Caco-2 (cell line): Measurements from ENCODE around the gene SYNJ1. TPM values are rescaled to one million over a fixed set of nuclear protein-coding genes. Genes with fewer than 3 reads are reported as not detected.

Experiments
- BruUV-seq: library from RNA; stranded (reverse); fragments of 400-500 nt; replicated peaks from 2 replicates; lab custom pipeline; 2021; lab: Mats Ljungman, UMichigan
- CTCF ChIA-PET: fragments of 300-600 bp; sonication (Branson Sonifier 250); formaldehyde crosslinking; loops from one replicate; lab custom pipeline; 2022; ENCODE audit warnings: antibody characterized with exemption; lab: Charles Lee
- POLR2A ChIA-PET: fragments of 300-600 bp; sonication (Branson Sonifier 250); formaldehyde crosslinking; loops from one replicate; lab custom pipeline; 2022; ENCODE audit warnings: antibody characterized with exemption; lab: Charles Lee
- DNase-seq, 2 experiments: peaks; one replicate each; pipeline versions ENCODE4 v3.0.0 to v3.0.0-alpha.2; 2020 to 2022
- H3K27me3 ChIP-seq: replicated peaks from 2 replicates; pipeline ENCODE4 v1.6.0; 2011; ENCODE audit warnings: low read length; ENCODE audit not compliant: control insufficient read depth, insufficient read depth
- H3K36me3 ChIP-seq: 2 replicates; pipeline ENCODE4 v1.5.1; 2011; ENCODE audit warnings: low read length; ENCODE audit not compliant: control insufficient read depth, insufficient read depth
- H3K4me1 ChIP-seq: fragments of 250-450 bp; sonication (Bioruptor Pico); 2 replicates; pipeline ENCODE4 v1.5.1; 2020; ENCODE audit warnings: mild to moderate bottlenecking
- H3K4me3 ChIP-seq: 2 replicates; pipeline ENCODE4 v1.5.1; 2011; ENCODE audit warnings: low read depth, mild to moderate bottlenecking, control low read depth, low read length
- H3K9me3 ChIP-seq: fragments of 250-450 bp; sonication (Bioruptor Pico); 2 replicates; pipeline ENCODE4 v1.5.1; 2020; ENCODE audit warnings: mild to moderate bottlenecking, moderate library complexity
- H3K27ac Mint-ChIP-seq: one replicate; pipeline ENCODE4 v1.8.0; 2022; ENCODE audit warnings: mixed read lengths; ENCODE audit not compliant: unreplicated experiment
- H3K27me3 Mint-ChIP-seq: one replicate; pipeline ENCODE4 v1.8.0; 2022; ENCODE audit warnings: mixed read lengths; ENCODE audit not compliant: insufficient read depth, unreplicated experiment
- H3K36me3 Mint-ChIP-seq: one replicate; pipeline ENCODE4 v1.8.0; 2022; ENCODE audit warnings: mild to moderate bottlenecking, mixed read lengths; ENCODE audit not compliant: insufficient read depth, unreplicated experiment
- H3K4me1 Mint-ChIP-seq: one replicate; pipeline ENCODE4 v1.8.0; 2022; ENCODE audit warnings: low read depth, mixed read lengths; ENCODE audit not compliant: unreplicated experiment
- H3K4me3 Mint-ChIP-seq: one replicate; pipeline ENCODE4 v1.8.0; 2022; ENCODE audit warnings: mild to moderate bottlenecking, moderate library complexity, mixed read lengths; ENCODE audit not compliant: unreplicated experiment
- H3K9me3 Mint-ChIP-seq: one replicate; pipeline ENCODE4 v1.8.0; 2022; ENCODE audit warnings: mixed read lengths; ENCODE audit not compliant: unreplicated experiment
- intact Hi-C: fragments of 100-400 bp; cut with micrococcal nuclease; formaldehyde crosslinking; loops from one replicate; pipeline ENCODE4 v1.10.0; 2022; ENCODE audit not compliant: unreplicated experiment
- total RNA-seq: library from RNA; stranded (reverse); gene quantifications from 2 replicates; pipeline ENCODE4 v1.2.3, GENCODE V29; 2022
- TF ChIP-seq, protein P1 (sequence below), 2 experiments: fragments of 200-600 bp in 1 of 2; IDR thresholded peaks; 1 replicate in 1 of 2; 2 replicates in 1 of 2; pipeline versions ENCODE4 v1.5.1 to v1.8.0; 2011 to 2022; ENCODE audit warnings: antibody characterized with exemption in 1 of 2, control low read depth in 1 of 2, inconsistent platforms in 1 of 2, low read depth in 1 of 2, low read length in 1 of 2, mild to moderate bottlenecking in 1 of 2, moderate library complexity in 1 of 2; ENCODE audit not compliant: insufficient read depth in 1 of 2, severe bottlenecking in 1 of 2, unreplicated experiment in 1 of 2

Gene SYNJ1
- total RNA-seq, 1 experiment from 2014 or later = 8.3 TPM

DNA sequence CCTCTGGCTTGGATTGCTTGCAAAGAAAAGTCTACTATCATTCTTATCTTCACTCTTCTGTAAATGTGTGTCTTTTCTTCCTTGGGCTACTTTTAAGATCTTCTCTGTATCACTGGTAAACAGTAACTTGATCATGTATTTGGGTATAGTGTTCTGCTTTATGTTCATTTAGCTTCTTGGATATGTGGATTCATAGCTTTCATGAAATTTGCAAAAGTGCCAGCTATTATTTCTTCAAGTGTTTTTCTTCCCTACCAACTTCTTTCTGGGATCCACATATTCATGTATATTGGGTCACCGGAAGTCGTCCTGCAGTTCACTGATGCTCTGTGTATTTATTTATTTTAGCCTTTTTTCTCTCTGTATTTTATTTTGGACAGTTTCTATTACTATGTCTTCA, 11.3 kb downstream of the SYNJ1 start:
- DNase-seq = no peak
- Mint-ChIP-seq H3K36me3 (peaks cover 10% of the 10 kb centered on the region), H3K27me3 (no peaks in the 10 kb centered on the region), H3K4me3 (no peak overlapping the region), H3K4me1 (no peaks in the 10 kb centered on the region), H3K9me3 (no peaks in the 10 kb centered on the region), H3K27ac (no peak overlapping the region)
- Histone ChIP-seq H3K36me3 (no peaks in the 10 kb centered on the region), H3K9me3 (no peaks in the 10 kb centered on the region), H3K4me3 (no peak overlapping the region), H3K27me3 (no peaks in the 10 kb centered on the region), H3K4me1 (no peaks in the 10 kb centered on the region)
- intact Hi-C loops = no loop called here
- CTCF ChIA-PET = no interaction called here
- no TSS peak for BruUV-seq
- POLR2A ChIA-PET = interaction anchor here (0.6 kb wide), 1 partner anchor 55 kb away, joined by 3 read pairs; the partner anchor contains the start of gene PAXBP1
- TF ChIP-seq, protein P1, sequence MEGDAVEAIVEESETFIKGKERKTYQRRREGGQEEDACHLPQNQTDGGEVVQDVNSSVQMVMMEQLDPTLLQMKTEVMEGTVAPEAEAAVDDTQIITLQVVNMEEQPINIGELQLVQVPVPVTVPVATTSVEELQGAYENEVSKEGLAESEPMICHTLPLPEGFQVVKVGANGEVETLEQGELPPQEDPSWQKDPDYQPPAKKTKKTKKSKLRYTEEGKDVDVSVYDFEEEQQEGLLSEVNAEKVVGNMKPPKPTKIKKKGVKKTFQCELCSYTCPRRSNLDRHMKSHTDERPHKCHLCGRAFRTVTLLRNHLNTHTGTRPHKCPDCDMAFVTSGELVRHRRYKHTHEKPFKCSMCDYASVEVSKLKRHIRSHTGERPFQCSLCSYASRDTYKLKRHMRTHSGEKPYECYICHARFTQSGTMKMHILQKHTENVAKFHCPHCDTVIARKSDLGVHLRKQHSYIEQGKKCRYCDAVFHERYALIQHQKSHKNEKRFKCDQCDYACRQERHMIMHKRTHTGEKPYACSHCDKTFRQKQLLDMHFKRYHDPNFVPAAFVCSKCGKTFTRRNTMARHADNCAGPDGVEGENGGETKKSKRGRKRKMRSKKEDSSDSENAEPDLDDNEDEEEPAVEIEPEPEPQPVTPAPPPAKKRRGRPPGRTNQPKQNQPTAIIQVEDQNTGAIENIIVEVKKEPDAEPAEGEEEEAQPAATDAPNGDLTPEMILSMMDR (IDR thresholded peaks at IDR 0.05; ENCODE audit: insufficient read depth in 1 of 2, low read depth in 1 of 2, low read length in 1 of 2, severe bottlenecking in 1 of 2, unreplicated experiment in 1 of 2) = no peak

GRCh38 chr21:32713726-32714125, 14.1 kb downstream of the SYNJ1 start:
- DNase-seq = no peak
- H3K36me3 ChIP-seq = no peaks in the 10 kb centered on the region
- POLR2A ChIA-PET = no interaction called here
- Mint-ChIP-seq H3K36me3 (peaks cover 3% of the 10 kb centered on the region), H3K4me1 (no peaks in the 10 kb centered on the region), H3K4me3 (no peak overlapping the region), H3K27me3 (no peaks in the 10 kb centered on the region), H3K27ac (no peak overlapping the region), H3K9me3 (no peaks in the 10 kb centered on the region)
- CTCF ChIA-PET = no interaction called here
- H3K4me1 ChIP-seq = no peaks in the 10 kb centered on the region
- BruUV-seq = no TSS peak
- H3K9me3 ChIP-seq = no peaks in the 10 kb centered on the region
- TF ChIP-seq, protein P1 (IDR thresholded peaks at IDR 0.05; ENCODE audit: insufficient read depth in 1 of 2, low read depth in 1 of 2, low read length in 1 of 2, severe bottlenecking in 1 of 2, unreplicated experiment in 1 of 2) = no peak
- H3K27me3 ChIP-seq = no peaks in the 10 kb centered on the region
- H3K4me3 ChIP-seq = no peak overlapping the region
- intact Hi-C loops = no loop called here

GRCh38 chr21:32712641-32713040, 15.2 kb downstream of the SYNJ1 start:
- no peaks in the 10 kb centered on the region for H3K36me3 Mint-ChIP-seq
- intact Hi-C loops = no loop called here
- TF ChIP-seq, protein P1 (IDR thresholded peaks at IDR 0.05; ENCODE audit: insufficient read depth in 1 of 2, low read depth in 1 of 2, low read length in 1 of 2, severe bottlenecking in 1 of 2, unreplicated experiment in 1 of 2) = no peak
- no peak for DNase-seq
- Histone ChIP-seq H3K4me3 (no peak overlapping the region), H3K9me3 (no peaks in the 10 kb centered on the region), H3K36me3 (no peaks in the 10 kb centered on the region), H3K27me3 (no peaks in the 10 kb centered on the region), H3K4me1 (no peaks in the 10 kb centered on the region)
- ChIA-PET POLR2A (no interaction called here), CTCF (no interaction called here)
- H3K4me3 Mint-ChIP-seq = no peak overlapping the region
- H3K27ac Mint-ChIP-seq = no peak overlapping the region
- no peaks in the 10 kb centered on the region for H3K27me3 Mint-ChIP-seq
- H3K9me3 Mint-ChIP-seq = no peaks in the 10 kb centered on the region
- no peaks in the 10 kb centered on the region for H3K4me1 Mint-ChIP-seq
- BruUV-seq = no TSS peak
